Sigmoid colon (tissue), 7 donors: ENCODE measurements around the gene EVI5L. TPM values are rescaled to one million over a fixed set of nuclear protein-coding genes. Genes with fewer than 3 reads are reported as not detected.

Source experiments
- DNase-seq: peaks from one replicate; pipeline ENCODE4 v3.0.0-alpha.2; 2019
- H3K27ac ChIP-seq, 4 donors: fragments of 200-600 bp; sonication (generic); one replicate each; pipeline ENCODE4 v1.5.1; 2016 to 2019; ENCODE audit warnings: mild to moderate bottlenecking in 1 of 4
- H3K27me3 ChIP-seq, 3 donors: fragments of 200-600 bp; sonication (generic); one replicate each; pipeline ENCODE4 v1.5.1; 2019; ENCODE audit warnings: mild to moderate bottlenecking in 1 of 3
- H3K36me3 ChIP-seq, 4 donors: fragments of 200-600 bp; sonication (generic); one replicate each; pipeline ENCODE4 v1.5.1; 2016 to 2019
- H3K4me1 ChIP-seq, 4 donors: fragments of 200-600 bp; sonication (generic); one replicate each; pipeline ENCODE4 v1.5.1; 2017 to 2019
- H3K4me3 ChIP-seq, 4 donors: fragments of 200-600 bp; sonication (generic); one replicate each; pipeline ENCODE4 v1.5.1; 2017 to 2019; ENCODE audit warnings: mild to moderate bottlenecking in 2 of 4, moderate library complexity in 1 of 4
- H3K9me3 ChIP-seq, 4 donors: fragments of 200-600 bp in 3 of 4; sonication (generic) in 3 of 4; one replicate each; pipeline versions ENCODE4 v1.5.1 to v1.6.1; 2013 to 2019
- EP300 ChIP-seq, 4 donors: sonication (generic); formaldehyde crosslinking; IDR thresholded peaks; one replicate each; pipeline ENCODE4 v1.6.1; 2017; ENCODE audit warnings: antibody characterized with exemption in 4 of 4
- POLR2A ChIP-seq, 2 donors: fragments of 450-650 bp; IDR thresholded peaks; one replicate each; pipeline ENCODE4 v1.6.1; 2016; ENCODE audit warnings: antibody characterized with exemption in 2 of 2, mild to moderate bottlenecking in 2 of 2, moderate library complexity in 2 of 2
- POLR2AphosphoS5 ChIP-seq, 4 donors: sonication (generic); formaldehyde crosslinking; IDR thresholded peaks; one replicate each; pipeline ENCODE4 v1.6.1; 2017; ENCODE audit warnings: antibody characterized with exemption in 4 of 4
- WGBS, 2 donors: extraction: QIAGEN DNeasy Blood & Tissue Kit; methylation state at CpG; one replicate each; pipeline ENCODE4 v1.1.7; 2013; 5-methylcytosine and 5-hydroxymethylcytosine counted together
- intact Hi-C: fragments of 100-400 bp; cut with DNase I; formaldehyde crosslinking; loops from one replicate; pipeline ENCODE4 v1.15.1; 2023
- polyA plus RNA-seq, 3 donors: library from polyadenylated mRNA; stranded (reverse); fragments of 200-250 nt; gene quantifications; one replicate each; pipeline ENCODE4 v1.2.3, GENCODE V29; 2013
- total RNA-seq, 4 donors: library from RNA; depleted of rRNA; stranded (reverse); fragments of >200 nt; gene quantifications; one replicate each; pipeline ENCODE4 v1.1.0, GENCODE V29; 2016
- TF ChIP-seq, protein P1 (sequence below), 4 experiments: fragments of 450-650 bp in 3 of 4; fragments of 200-600 bp in 1 of 4; IDR thresholded peaks; one replicate each; pipeline ENCODE4 v1.5.1; 2016 to 2019; ENCODE audit warnings: antibody characterized with exemption in 4 of 4, mild to moderate bottlenecking in 3 of 4, moderate library complexity in 2 of 4
- donor health status: healthy with polysubstance abuse.
- donor health status: Bipolar disorder and iron deficiency.
- donor health status: healthy.

EVI5L gene
- total and polyA plus RNA-seq, 7 donors, result 5.3 to 18.6 (median 10.3) TPM

GRCh38 chr19:7859831-7860713, 30.1 kb downstream of the EVI5L start:
- DNase-seq, result no peak
- Histone ChIP-seq H3K4me1 (peaks cover 0 to 20% (median 15%) of the 10 kb centered on the region in 4 donors), H3K27ac (no peak overlapping the region), H3K36me3 (peaks cover 0 to 31% (median 0%) of the 10 kb centered on the region in 4 donors), H3K9me3 (no peaks in the 10 kb centered on the region), H3K27me3 (peaks cover 19 to 98% (median 72%) of the 10 kb centered on the region in 3 donors), H3K4me3 (no peak overlapping the region)
- intact Hi-C loops, result loop anchor here (10.0 kb wide), 1 partner anchor 145 kb away; the partner anchor contains the start of gene ELAVL1
- 93% methylated on average over 22 of the region's 22 CpGs for WGBS, 2 donors
- TF ChIP-seq, protein P1, sequence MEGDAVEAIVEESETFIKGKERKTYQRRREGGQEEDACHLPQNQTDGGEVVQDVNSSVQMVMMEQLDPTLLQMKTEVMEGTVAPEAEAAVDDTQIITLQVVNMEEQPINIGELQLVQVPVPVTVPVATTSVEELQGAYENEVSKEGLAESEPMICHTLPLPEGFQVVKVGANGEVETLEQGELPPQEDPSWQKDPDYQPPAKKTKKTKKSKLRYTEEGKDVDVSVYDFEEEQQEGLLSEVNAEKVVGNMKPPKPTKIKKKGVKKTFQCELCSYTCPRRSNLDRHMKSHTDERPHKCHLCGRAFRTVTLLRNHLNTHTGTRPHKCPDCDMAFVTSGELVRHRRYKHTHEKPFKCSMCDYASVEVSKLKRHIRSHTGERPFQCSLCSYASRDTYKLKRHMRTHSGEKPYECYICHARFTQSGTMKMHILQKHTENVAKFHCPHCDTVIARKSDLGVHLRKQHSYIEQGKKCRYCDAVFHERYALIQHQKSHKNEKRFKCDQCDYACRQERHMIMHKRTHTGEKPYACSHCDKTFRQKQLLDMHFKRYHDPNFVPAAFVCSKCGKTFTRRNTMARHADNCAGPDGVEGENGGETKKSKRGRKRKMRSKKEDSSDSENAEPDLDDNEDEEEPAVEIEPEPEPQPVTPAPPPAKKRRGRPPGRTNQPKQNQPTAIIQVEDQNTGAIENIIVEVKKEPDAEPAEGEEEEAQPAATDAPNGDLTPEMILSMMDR (IDR thresholded peaks at IDR 0.05), result no peak
- TF ChIP-seq POLR2AphosphoS5 (IDR thresholded peaks at IDR 0.05) (no peak), POLR2A (IDR thresholded peaks at IDR 0.05) (no peak), EP300 (IDR thresholded peaks at IDR 0.05) (no peak)

- DNase-seq, result no peak
- WGBS, 2 donors, result 83 to 85% methylated on average over 14 of the region's 14 CpGs
- Histone ChIP-seq H3K27ac (no peak overlapping the region), H3K36me3 (peaks cover 0 to 31% (median 0%) of the 10 kb centered on the region in 4 donors), H3K4me1 (peaks cover 0 to 20% (median 15%) of the 10 kb centered on the region in 4 donors), H3K4me3 (no peak overlapping the region), H3K9me3 (no peaks in the 10 kb centered on the region), H3K27me3 (peaks cover 19 to 96% (median 70%) of the 10 kb centered on the region in 3 donors)
- TF ChIP-seq POLR2AphosphoS5 (IDR thresholded peaks at IDR 0.05), result no peak
- intact Hi-C loops, result no loop called here
Observed at GRCh38 chr19:7860714-7861618, 30.9 kb downstream of the EVI5L start.

DNA sequence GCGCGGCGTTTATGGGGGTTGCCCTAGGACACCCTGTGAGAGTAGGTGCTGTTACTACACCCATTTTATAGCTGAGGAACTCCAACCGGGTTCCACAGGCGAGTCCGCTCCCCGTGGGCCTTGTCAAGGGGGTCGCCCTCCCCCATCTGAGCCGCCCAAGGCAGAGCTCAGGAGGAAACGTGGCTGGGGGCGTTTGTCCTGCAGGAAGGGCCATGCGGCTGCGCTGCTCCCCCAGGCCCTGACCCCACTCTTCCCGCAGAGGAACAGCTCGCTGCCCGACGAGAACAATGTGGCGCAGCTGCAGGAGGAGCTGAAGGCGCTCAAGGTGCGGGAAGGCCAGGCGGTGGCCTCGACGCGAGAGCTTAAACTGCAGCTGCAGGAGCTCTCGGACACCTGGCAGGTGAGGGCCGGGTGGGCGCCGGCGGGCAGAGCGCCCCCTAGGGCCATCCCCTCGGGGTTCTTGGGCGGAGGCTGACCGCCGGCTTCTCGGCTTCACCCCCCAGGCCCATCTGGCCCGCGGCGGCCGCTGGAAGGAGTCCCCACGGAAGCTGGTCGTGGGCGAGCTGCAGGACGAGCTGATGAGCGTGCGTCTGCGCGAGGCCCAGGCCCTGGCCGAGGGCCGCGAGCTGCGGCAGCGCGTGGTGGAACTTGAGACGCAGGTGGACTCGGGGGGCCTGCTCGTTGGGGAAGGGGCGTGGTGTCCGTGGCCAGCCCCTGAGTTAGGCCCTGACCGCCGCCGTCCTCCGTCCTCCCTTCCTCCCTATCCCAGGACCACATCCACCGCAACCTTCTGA, 31.8 kb downstream of the EVI5L start:
- H3K9me3 ChIP-seq, result no peaks in the 10 kb centered on the region
- WGBS, 2 donors, result 20 to 22% methylated on average over 63 of the region's 63 CpGs
- no peak overlapping the region for H3K27ac ChIP-seq
- peaks cover 0 to 23% (median 0%) of the 10 kb centered on the region in 4 donors for H3K36me3 ChIP-seq
- H3K4me3 ChIP-seq, result peak overlapping the region in 3 of 4 donors; percentile 0 to 32 (median 31)
- TF ChIP-seq, protein P1 (IDR thresholded peaks at IDR 0.05), result no peak
- no peak for TF ChIP-seq POLR2A (IDR thresholded peaks at IDR 0.05)
- TF ChIP-seq POLR2AphosphoS5 (IDR thresholded peaks at IDR 0.05), result no peak
- TF ChIP-seq EP300 (IDR thresholded peaks at IDR 0.05), result no peak
- peaks cover 19 to 96% (median 68%) of the 10 kb centered on the region in 3 donors for H3K27me3 ChIP-seq
- intact Hi-C loops, result no loop called here
- DNase-seq, result no peak
- H3K4me1 ChIP-seq, result peaks cover 0 to 20% (median 15%) of the 10 kb centered on the region in 4 donors

GRCh38 chr19:7862413-7862951, 32.5 kb downstream of the EVI5L start:
- Histone ChIP-seq H3K27ac (no peak overlapping the region), H3K4me1 (peaks cover 0 to 20% (median 15%) of the 10 kb centered on the region in 4 donors), H3K9me3 (no peaks in the 10 kb centered on the region), H3K4me3 (peak overlapping the region in 3 of 4 donors; percentile 0 to 32 (median 31)), H3K36me3 (peaks cover 0 to 23% (median 0%) of the 10 kb centered on the region in 4 donors), H3K27me3 (peaks cover 19 to 96% (median 71%) of the 10 kb centered on the region in 3 donors)
- no peak for DNase-seq
- WGBS, 2 donors, result 3% methylated on average over 67 of the region's 67 CpGs
- TF ChIP-seq POLR2A (IDR thresholded peaks at IDR 0.05), result no peak
- TF ChIP-seq POLR2AphosphoS5 (IDR thresholded peaks at IDR 0.05), result no peak
- TF ChIP-seq, protein P1 (IDR thresholded peaks at IDR 0.05), result no peak
- TF ChIP-seq EP300 (IDR thresholded peaks at IDR 0.05), result no peak
- intact Hi-C loops, result no loop called here
